Measurements from ENCODE around the gene LCN10.

Gene LCN10

GRCh38 chr9:136703276-136703860 lies 39.4 kb downstream of the LCN10 start:
- DNase-seq (ENCODE audit: low read depth in 1 of 2, low spot score in 1 of 2): peak in 1 of 2 experiments; percentile 82
- Histone ChIP-seq H3K27me3 (ENCODE audit: insufficient read depth, poor library complexity, severe bottlenecking) (no peaks in the 10 kb centered on the region), H3K4me3 (replicated peaks; ENCODE audit: insufficient read depth, low read length) (no peak overlapping the region), H3K27ac (replicated peaks) (no peak overlapping the region)
- TF ChIP-seq SPI1 (IDR thresholded peaks at IDR 0.05; ENCODE audit: borderline replicate concordance, low read depth) (peak; percentile 71; the same call in 1 of the 2 replicates), CTCF (IDR thresholded peaks at IDR 0.05; ENCODE audit: insufficient read depth, low read length) (no peak), REST (IDR thresholded peaks at IDR 0.05; ENCODE audit: insufficient replicate concordance, low read depth) (no peak), POLR2AphosphoS5 (IDR thresholded peaks at IDR 0.05; ENCODE audit: low read depth) (no peak), GABPA (IDR thresholded peaks at IDR 0.05; ENCODE audit: low read depth) (no peak)

- H3K27ac ChIP-seq (replicated peaks): no peak overlapping the region
- DNase-seq (ENCODE audit: low read depth in 1 of 2, low spot score in 1 of 2): no peak
- no peaks in the 10 kb centered on the region for H3K27me3 ChIP-seq (ENCODE audit: insufficient read depth, poor library complexity, severe bottlenecking)
- TF ChIP-seq CTCF (IDR thresholded peaks at IDR 0.05; ENCODE audit: insufficient read depth, low read length) (no peak), REST (IDR thresholded peaks at IDR 0.05; ENCODE audit: insufficient replicate concordance, low read depth) (no peak), GABPA (IDR thresholded peaks at IDR 0.05; ENCODE audit: low read depth) (no peak), SPI1 (IDR thresholded peaks at IDR 0.05; ENCODE audit: borderline replicate concordance, low read depth) (no peak), POLR2AphosphoS5 (IDR thresholded peaks at IDR 0.05; ENCODE audit: low read depth) (no peak)
- no peak overlapping the region for H3K4me3 ChIP-seq (replicated peaks; ENCODE audit: insufficient read depth, low read length)
Measured at GRCh38 chr9:136701668-136702053, 41.1 kb downstream of the LCN10 start.

- H3K4me3 ChIP-seq (replicated peaks; ENCODE audit: insufficient read depth, low read length): no peak overlapping the region
- DNase-seq (ENCODE audit: low read depth in 1 of 2, low spot score in 1 of 2): no peak
- no peak overlapping the region for H3K27ac ChIP-seq (replicated peaks)
- TF ChIP-seq POLR2AphosphoS5 (IDR thresholded peaks at IDR 0.05; ENCODE audit: low read depth) (no peak), SPI1 (IDR thresholded peaks at IDR 0.05; ENCODE audit: borderline replicate concordance, low read depth) (no peak), GABPA (IDR thresholded peaks at IDR 0.05; ENCODE audit: low read depth) (no peak), REST (IDR thresholded peaks at IDR 0.05; ENCODE audit: insufficient replicate concordance, low read depth) (no peak), CTCF (IDR thresholded peaks at IDR 0.05; ENCODE audit: insufficient read depth, low read length) (no peak)
- H3K27me3 ChIP-seq (ENCODE audit: insufficient read depth, poor library complexity, severe bottlenecking): no peaks in the 10 kb centered on the region
Measured at GRCh38 chr9:136700959-136701667, 41.6 kb downstream of the LCN10 start.
